ENCODE results near the gene PITPNM2. TPM values are rescaled to one million over a fixed set of nuclear protein-coding genes. Genes with fewer than 3 reads are reported as not detected.

Gene PITPNM2
- total RNA-seq, result 10 to 100 TPM in 1 of 4 donors, 1 to 10 TPM in 3; 1.0 to 16.2 (median 3.3) TPM

GRCh38 chr12:123150744-123151456 lies at the start of gene PITPNM2:
Gene PITPNM2, minus strand, starts transcription at chr12:123151090. Its CDS starts 116,500 bp downstream, at chr12:123034590.
- TF ChIP-seq, protein P1, sequence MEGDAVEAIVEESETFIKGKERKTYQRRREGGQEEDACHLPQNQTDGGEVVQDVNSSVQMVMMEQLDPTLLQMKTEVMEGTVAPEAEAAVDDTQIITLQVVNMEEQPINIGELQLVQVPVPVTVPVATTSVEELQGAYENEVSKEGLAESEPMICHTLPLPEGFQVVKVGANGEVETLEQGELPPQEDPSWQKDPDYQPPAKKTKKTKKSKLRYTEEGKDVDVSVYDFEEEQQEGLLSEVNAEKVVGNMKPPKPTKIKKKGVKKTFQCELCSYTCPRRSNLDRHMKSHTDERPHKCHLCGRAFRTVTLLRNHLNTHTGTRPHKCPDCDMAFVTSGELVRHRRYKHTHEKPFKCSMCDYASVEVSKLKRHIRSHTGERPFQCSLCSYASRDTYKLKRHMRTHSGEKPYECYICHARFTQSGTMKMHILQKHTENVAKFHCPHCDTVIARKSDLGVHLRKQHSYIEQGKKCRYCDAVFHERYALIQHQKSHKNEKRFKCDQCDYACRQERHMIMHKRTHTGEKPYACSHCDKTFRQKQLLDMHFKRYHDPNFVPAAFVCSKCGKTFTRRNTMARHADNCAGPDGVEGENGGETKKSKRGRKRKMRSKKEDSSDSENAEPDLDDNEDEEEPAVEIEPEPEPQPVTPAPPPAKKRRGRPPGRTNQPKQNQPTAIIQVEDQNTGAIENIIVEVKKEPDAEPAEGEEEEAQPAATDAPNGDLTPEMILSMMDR (IDR thresholded peaks at IDR 0.05; ENCODE audit: low read depth), result no peak

- TF ChIP-seq, protein P1 (IDR thresholded peaks at IDR 0.05; ENCODE audit: low read depth), result no peak
Observed at GRCh38 chr12:123200414-123200813, 49.5 kb upstream of the PITPNM2 start.

GRCh38 chr12:123199936-123200335 lies 49.0 kb upstream of the PITPNM2 start:
- TF ChIP-seq, protein P1 (IDR thresholded peaks at IDR 0.05; ENCODE audit: low read depth), result no peak

DNA sequence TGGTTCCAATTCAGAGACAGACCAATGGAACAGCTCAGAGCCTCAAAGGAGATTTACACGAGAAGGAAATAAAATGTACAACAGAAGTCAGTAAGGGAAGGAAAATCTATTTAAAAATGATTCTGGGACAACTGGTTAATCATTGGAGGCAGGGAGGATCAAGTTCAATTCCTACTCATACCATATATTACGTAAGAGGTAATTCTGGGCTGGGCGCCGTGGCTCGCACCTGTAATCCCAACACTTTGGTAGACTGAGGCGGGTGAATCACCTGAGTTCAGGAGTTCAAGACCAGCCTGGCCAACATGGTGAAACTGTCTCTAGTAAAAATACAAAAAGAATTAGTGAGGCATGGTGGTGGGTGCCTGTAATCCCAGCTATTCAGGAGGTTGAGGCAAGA lies 36.7 kb upstream of the PITPNM2 start:
- TF ChIP-seq, protein P1 (IDR thresholded peaks at IDR 0.05; ENCODE audit: low read depth), result no peak

GRCh38 chr12:123180171-123180570 lies 29.3 kb upstream of the PITPNM2 start:
- TF ChIP-seq, protein P1 (IDR thresholded peaks at IDR 0.05; ENCODE audit: low read depth), result no peak

GRCh38 chr12:123171967-123172366 lies 21.1 kb upstream of the PITPNM2 start:
- TF ChIP-seq, protein P1 (IDR thresholded peaks at IDR 0.05; ENCODE audit: low read depth), result no peak

DNA sequence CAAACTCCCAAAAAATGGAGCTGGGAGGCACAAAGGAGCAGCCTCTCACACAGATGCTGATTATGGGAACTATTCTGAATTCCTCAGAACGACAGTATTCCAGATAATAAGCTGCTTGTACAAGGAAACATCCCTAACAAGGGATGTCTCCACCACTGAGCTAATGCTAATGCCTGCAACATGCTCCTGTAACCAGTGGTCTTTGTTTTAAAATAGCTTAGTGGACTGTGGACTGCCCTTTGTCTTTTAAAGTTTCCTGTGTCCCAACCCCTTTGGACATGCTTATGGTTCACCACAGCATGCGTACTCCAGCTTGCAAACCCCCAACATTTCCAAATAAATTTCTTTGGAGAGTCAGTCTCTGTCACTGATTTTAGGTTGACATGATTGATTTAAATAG lies 16.4 kb upstream of the PITPNM2 start:
- TF ChIP-seq, protein P1 (IDR thresholded peaks at IDR 0.05; ENCODE audit: low read depth), result no peak

Measured in subcutaneous adipose tissue (tissue), 4 donors.